Measurements from ENCODE around the gene KRT77. TPM values are rescaled to one million over a fixed set of nuclear protein-coding genes. Genes with fewer than 3 reads are reported as not detected.

KRT77 gene
- total RNA-seq, 4 donors from 2014 or later: not detected

- H3K27ac ChIP-seq: no peak overlapping the region
- in situ Hi-C loops (cut with MboI; ENCODE audit: low pct_ligation_motif_present in 1 of 4, low pct_unique_long_range_greater_than_20kb in 1 of 4, low sequenced_read_pairs in 3 of 4): no loop called here
- WGBS, 2 donors (ENCODE audit: low coverage in 1 of 2): 72% methylated on average over 5 of the region's 5 CpGs; no CpG with 5 or more reads in 1 of the 2 donors
Measured at GRCh38 chr12:52735816-52736632, 32.7 kb upstream of the KRT77 start.

GRCh38 chr12:52735106-52735505 lies 31.8 kb upstream of the KRT77 start:
- DNase-seq: no peak
- intact Hi-C loops (cut with DNase I; ENCODE audit: low total_unique reads): no loop called here
- WGBS, 2 donors (ENCODE audit: low coverage in 1 of 2): 84% methylated on average over 7 of the region's 8 CpGs; no CpG with 5 or more reads in 1 of the 2 donors

More at GRCh38 chr12:52735816-52736632, 32.7 kb upstream of the KRT77 start:
- Histone ChIP-seq H3K9me3 (no peaks in the 10 kb centered on the region), H3K4me3 (no peak overlapping the region), H3K4me1 (no peaks in the 10 kb centered on the region), H3K27me3 (peaks cover 9% of the 10 kb centered on the region), H3K36me3 (no peaks in the 10 kb centered on the region)
- intact Hi-C loops (cut with DNase I; ENCODE audit: low total_unique reads): no loop called here
- no peak for TF ChIP-seq POLR2AphosphoS5 (IDR thresholded peaks at IDR 0.05)
- no peak for TF ChIP-seq EP300 (IDR thresholded peaks at IDR 0.05; ENCODE audit: low read depth)
- no peak for TF ChIP-seq CTCF (IDR thresholded peaks at IDR 0.05)
- TF ChIP-seq POLR2A (IDR thresholded peaks at IDR 0.05): no peak
- DNase-seq: no peak

GRCh38 chr12:52730793-52731192 lies 27.5 kb upstream of the KRT77 start:
- Histone ChIP-seq H3K27ac (no peak overlapping the region), H3K9me3 (no peaks in the 10 kb centered on the region), H3K27me3 (peaks cover 6% of the 10 kb centered on the region), H3K36me3 (no peaks in the 10 kb centered on the region), H3K4me3 (no peak overlapping the region), H3K4me1 (no peaks in the 10 kb centered on the region)
- in situ Hi-C loops (cut with MboI; ENCODE audit: low pct_ligation_motif_present in 1 of 4, low pct_unique_long_range_greater_than_20kb in 1 of 4, low sequenced_read_pairs in 3 of 4): no loop called here
- 50 to 66% methylated on average over 1 to 2 of the region's 2 CpGs for WGBS, 2 donors (ENCODE audit: low coverage in 1 of 2)
- intact Hi-C loops (cut with DNase I; ENCODE audit: low total_unique reads): no loop called here
- DNase-seq: no peak
- TF ChIP-seq POLR2AphosphoS5 (IDR thresholded peaks at IDR 0.05) (no peak), EP300 (IDR thresholded peaks at IDR 0.05; ENCODE audit: low read depth) (no peak), POLR2A (IDR thresholded peaks at IDR 0.05) (no peak), CTCF (IDR thresholded peaks at IDR 0.05) (no peak)

More at GRCh38 chr12:52735106-52735505, 31.8 kb upstream of the KRT77 start:
- in situ Hi-C loops (cut with MboI; ENCODE audit: low pct_ligation_motif_present in 1 of 4, low pct_unique_long_range_greater_than_20kb in 1 of 4, low sequenced_read_pairs in 3 of 4): no loop called here
- Histone ChIP-seq H3K9me3 (no peaks in the 10 kb centered on the region), H3K36me3 (no peaks in the 10 kb centered on the region), H3K27ac (no peak overlapping the region), H3K4me3 (no peak overlapping the region), H3K27me3 (peaks cover 9% of the 10 kb centered on the region), H3K4me1 (no peaks in the 10 kb centered on the region)
- TF ChIP-seq EP300 (IDR thresholded peaks at IDR 0.05; ENCODE audit: low read depth) (no peak), CTCF (IDR thresholded peaks at IDR 0.05) (no peak), POLR2A (IDR thresholded peaks at IDR 0.05) (no peak), POLR2AphosphoS5 (IDR thresholded peaks at IDR 0.05) (no peak)

GRCh38 chr12:52730383-52730782 lies 27.1 kb upstream of the KRT77 start:
- TF ChIP-seq POLR2AphosphoS5 (IDR thresholded peaks at IDR 0.05) (no peak), POLR2A (IDR thresholded peaks at IDR 0.05) (no peak), CTCF (IDR thresholded peaks at IDR 0.05) (no peak), EP300 (IDR thresholded peaks at IDR 0.05; ENCODE audit: low read depth) (no peak)

More at GRCh38 chr12:52730383-52730782, 27.1 kb upstream of the KRT77 start:
- DNase-seq: no peak
- H3K27ac ChIP-seq: no peak overlapping the region
- 85 to 91% methylated on average over 6 to 13 of the region's 13 CpGs for WGBS, 2 donors (ENCODE audit: low coverage in 1 of 2)
- peaks cover 5% of the 10 kb centered on the region for H3K27me3 ChIP-seq
- no peaks in the 10 kb centered on the region for H3K9me3 ChIP-seq
- H3K36me3 ChIP-seq: no peaks in the 10 kb centered on the region
- intact Hi-C loops (cut with DNase I; ENCODE audit: low total_unique reads) (no loop called here), in situ Hi-C loops (cut with MboI; ENCODE audit: low pct_ligation_motif_present in 1 of 4, low pct_unique_long_range_greater_than_20kb in 1 of 4, low sequenced_read_pairs in 3 of 4) (no loop called here)
- H3K4me1 ChIP-seq: no peaks in the 10 kb centered on the region
- no peak overlapping the region for H3K4me3 ChIP-seq

Data from transverse colon (tissue), 4 donors.